ENCODE data around the gene INPP5F. TPM values are rescaled to one million over a fixed set of nuclear protein-coding genes. Genes with fewer than 3 reads are reported as not detected.

The INPP5F gene
- total and polyA plus RNA-seq, 2 of the 13 experiments (the other 11 are each of a cell fraction or from before 2014, with no cell fraction given), result 12.5 to 15.7 TPM

DNA sequence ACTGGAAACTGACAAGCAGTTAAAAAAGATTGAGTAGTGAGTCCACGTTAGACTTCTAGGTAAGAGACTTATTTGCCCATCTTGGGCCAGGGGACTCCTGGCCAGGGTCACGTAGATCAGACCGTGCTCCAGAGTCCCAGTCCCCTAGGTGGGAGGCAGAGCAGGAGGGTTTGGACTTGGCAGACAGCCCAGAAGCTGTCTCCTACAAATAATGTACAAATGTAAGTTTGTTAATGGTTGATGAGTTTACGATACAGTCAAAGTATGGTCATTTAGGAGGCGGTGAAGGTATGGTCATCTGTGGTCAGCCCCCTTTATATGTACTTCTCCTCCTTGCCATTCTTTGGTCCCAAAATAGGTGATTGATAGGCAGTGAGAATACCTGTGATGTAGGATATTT is 28.2 kb downstream of the INPP5F start:
- Histone ChIP-seq H3K9me3 (ENCODE audit: low read length) (no peaks in the 10 kb centered on the region), H2AFZ (ENCODE audit: low read length) (no peak overlapping the region), H3K4me3 (replicated peaks in 1 of 3; ENCODE audit: insufficient read depth in 1 of 3, low read depth in 2 of 3, low read length in 3 of 3) (no peak overlapping the region; a peak in 1 of 6 replicates), H3K27me3 (ENCODE audit: control insufficient read depth in 1 of 2, insufficient read depth in 2 of 2, low read length in 2 of 2) (no peaks in the 10 kb centered on the region), H4K20me1 (ENCODE audit: insufficient read depth, low read length) (no peaks in the 10 kb centered on the region), H3K9ac (ENCODE audit: insufficient read depth, low read depth, low read length) (peak overlapping the region; percentile 30; the same call in 1 of the 2 replicates), H3K36me3 (replicated peaks in 1 of 2; ENCODE audit: control insufficient read depth in 1 of 2, insufficient read depth in 2 of 2, low read length in 2 of 2) (peaks cover 0 to 4% of the 10 kb centered on the region in 2 experiments; a peak in 2 of 5 replicates), H3K4me1 (ENCODE audit: insufficient read depth, low read length) (peaks cover 39% of the 10 kb centered on the region), H3K79me2 (ENCODE audit: insufficient read depth, low read length) (peaks cover 7% of the 10 kb centered on the region), H3K27ac (ENCODE audit: extremely low read length, insufficient read depth, low read length) (peak overlapping the region; percentile 43), H3K4me2 (ENCODE audit: low read depth, low read length) (peak overlapping the region; percentile 50)
- POLR2A ChIA-PET, result interaction anchor here (1.4 to 1.6 kb wide), 3 partner anchors 28 to 103 kb away, joined by 3 to 5 read pairs (median 4); partner anchors contain the start of genes BAG3 and INPP5F
- intact Hi-C loops (cut with micrococcal nuclease; ENCODE audit: unreplicated experiment), result loop anchor here (5.0 to 10.0 kb wide), 3 partner anchors 33 to 139 kb away; no protein-coding TSS in a partner anchor
- ATAC-seq (peak; percentile 80), DNase-seq (ENCODE audit: low spot score) (peak; percentile 65), FAIRE-seq (peak; percentile 68)
- CTCF ChIA-PET (ENCODE audit: low intra/inter-chr PET ratio, low total read pairs), result no interaction called here
- no TSS peak for BruUV-seq (replicated peaks)
- 31% methylated on average over 5 of the region's 5 CpGs for WGBS (ENCODE audit: low lambda C conversion rate)
- in situ Hi-C loops (cut with HindIII; ENCODE audit: extremely low pct_ligation_motif_present, low pct_unique_long_range_greater_than_20kb), result loop anchor here (5.0 kb wide), 1 partner anchor 108 kb away; no protein-coding TSS in a partner anchor
- TF ChIP-seq ZNF75D (CRISPR knock-in tag; IDR thresholded peaks at IDR 0.05; ENCODE audit: borderline replicate concordance), result no peak
- no peak for TF ChIP-seq ZNF567 (CRISPR knock-in tag; IDR thresholded peaks at IDR 0.05; ENCODE audit: borderline replicate concordance)
- no peak for TF ChIP-seq ZBTB3 (CRISPR knock-in tag; IDR thresholded peaks at IDR 0.05; ENCODE audit: borderline replicate concordance, low read depth)
- no peak for TF ChIP-seq GATA4 (IDR thresholded peaks at IDR 0.05; ENCODE audit: borderline replicate concordance, low read depth)
- peak; percentile 53 for TF ChIP-seq SALL1 (CRISPR knock-in tag; IDR thresholded peaks at IDR 0.05)
- no peak for TF ChIP-seq NR2F6 (IDR thresholded peaks at IDR 0.05)
- 0 out of 2 replicates have a peak, but pooled peaks have one; percentile 12 for TF ChIP-seq NR2F6 (CRISPR knock-in tag; IDR thresholded peaks at IDR 0.05)
- TF ChIP-seq ZNF350 (CRISPR knock-in tag; IDR thresholded peaks at IDR 0.05; ENCODE audit: borderline replicate concordance, low read depth), result no peak
- 0 out of 2 replicates have a peak, but pooled peaks have one; percentile 20 for TF ChIP-seq ZMYM4 (CRISPR knock-in tag; IDR thresholded peaks at IDR 0.05)
- TF ChIP-seq MAF1 (CRISPR knock-in tag; IDR thresholded peaks at IDR 0.05; ENCODE audit: borderline replicate concordance), result no peak
- TF ChIP-seq TBL1XR1 (IDR thresholded peaks at IDR 0.05; ENCODE audit: borderline replicate concordance, low read length, partially characterized antibody), result no peak
- TF ChIP-seq, protein P1, sequence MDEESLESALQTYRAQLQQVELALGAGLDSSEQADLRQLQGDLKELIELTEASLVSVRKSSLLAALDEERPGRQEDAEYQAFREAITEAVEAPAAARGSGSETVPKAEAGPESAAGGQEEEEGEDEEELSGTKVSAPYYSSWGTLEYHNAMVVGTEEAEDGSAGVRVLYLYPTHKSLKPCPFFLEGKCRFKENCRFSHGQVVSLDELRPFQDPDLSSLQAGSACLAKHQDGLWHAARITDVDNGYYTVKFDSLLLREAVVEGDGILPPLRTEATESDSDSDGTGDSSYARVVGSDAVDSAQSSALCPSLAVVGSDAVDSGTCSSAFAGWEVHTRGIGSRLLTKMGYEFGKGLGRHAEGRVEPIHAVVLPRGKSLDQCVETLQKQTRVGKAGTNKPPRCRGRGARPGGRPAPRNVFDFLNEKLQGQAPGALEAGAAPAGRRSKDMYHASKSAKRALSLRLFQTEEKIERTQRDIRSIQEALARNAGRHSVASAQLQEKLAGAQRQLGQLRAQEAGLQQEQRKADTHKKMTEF (CRISPR knock-in tag; IDR thresholded peaks at IDR 0.05), result 0 out of 2 replicates have a peak, but pooled peaks have one; percentile 28
- TF ChIP-seq HNF4A (CRISPR knock-in tag; IDR thresholded peaks at IDR 0.05), result peak; percentile 74
- TF ChIP-seq EP300 (IDR thresholded peaks at IDR 0.05; ENCODE audit: low read depth in 2 of 2, low read length in 2 of 2), result no peak
- TF ChIP-seq EP300 (CRISPR knock-in tag; IDR thresholded peaks at IDR 0.05; ENCODE audit: borderline replicate concordance), result no peak
- peak; percentile 50; the same call in 1 of the 2 replicates for TF ChIP-seq NFIC (IDR thresholded peaks at IDR 0.05; ENCODE audit: low read length)
- TF ChIP-seq, protein P2, sequence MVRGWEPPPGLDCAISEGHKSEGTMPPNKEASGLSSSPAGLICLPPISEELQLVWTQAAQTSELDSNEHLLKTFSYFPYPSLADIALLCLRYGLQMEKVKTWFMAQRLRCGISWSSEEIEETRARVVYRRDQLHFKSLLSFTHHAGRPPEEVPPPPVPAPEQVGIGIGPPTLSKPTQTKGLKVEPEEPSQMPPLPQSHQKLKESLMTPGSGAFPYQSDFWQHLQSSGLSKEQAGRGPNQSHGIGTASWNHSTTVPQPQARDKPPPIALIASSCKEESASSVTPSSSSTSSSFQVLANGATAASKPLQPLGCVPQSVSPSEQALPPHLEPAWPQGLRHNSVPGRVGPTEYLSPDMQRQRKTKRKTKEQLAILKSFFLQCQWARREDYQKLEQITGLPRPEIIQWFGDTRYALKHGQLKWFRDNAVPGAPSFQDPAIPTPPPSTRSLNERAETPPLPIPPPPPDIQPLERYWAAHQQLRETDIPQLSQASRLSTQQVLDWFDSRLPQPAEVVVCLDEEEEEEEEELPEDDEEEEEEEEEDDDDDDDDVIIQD (CRISPR knock-in tag; IDR thresholded peaks at IDR 0.05; ENCODE audit: low read depth), result 0 out of 2 replicates have a peak, but pooled peaks have one; percentile 44
- no peak for TF ChIP-seq ELF4 (CRISPR knock-in tag; IDR thresholded peaks at IDR 0.05; ENCODE audit: borderline replicate concordance)
- no peak for TF ChIP-seq HNRNPL (IDR thresholded peaks at IDR 0.05; ENCODE audit: low read depth, low read length)
- no peak for TF ChIP-seq RFX1 (IDR thresholded peaks at IDR 0.05)
- peak; percentile 29 for TF ChIP-seq SAP130 (CRISPR knock-in tag; IDR thresholded peaks at IDR 0.05; ENCODE audit: low read depth)
- TF ChIP-seq IRF2 (CRISPR knock-in tag; IDR thresholded peaks at IDR 0.05), result no peak
- no peak for TF ChIP-seq ZNF33B (CRISPR knock-in tag; IDR thresholded peaks at IDR 0.05)
